ENCODE measurements around the gene NKD2. TPM values are rescaled to one million over a fixed set of nuclear protein-coding genes. Genes with fewer than 3 reads are reported as not detected.

NKD2 gene
- total RNA-seq, 2 experiments from 2014 or later, result 0.38 TPM

DNA sequence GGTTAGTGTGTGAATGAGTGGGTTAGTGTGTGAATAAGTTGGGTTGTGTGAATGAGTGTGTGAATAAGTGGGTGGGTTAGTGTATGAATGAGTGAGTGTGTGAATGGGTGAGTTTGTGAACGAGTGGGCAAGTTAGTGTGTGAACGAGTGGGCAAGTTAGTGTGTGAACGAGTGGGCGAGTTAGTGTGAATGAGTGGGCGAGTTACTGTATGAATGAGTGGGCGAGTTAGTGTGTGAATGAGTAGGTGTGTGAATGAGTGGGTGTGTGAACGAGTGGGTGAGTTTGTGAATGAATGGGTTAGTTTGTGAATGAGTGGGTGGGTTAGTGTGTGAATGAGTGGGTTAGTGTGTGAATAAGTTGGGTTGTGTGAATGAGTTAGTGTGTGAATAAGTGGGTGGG is 34.7 kb downstream of the NKD2 start:
- CTCF ChIA-PET (ENCODE audit: unreplicated experiment), result no interaction called here
- intact Hi-C loops (cut with micrococcal nuclease; ENCODE audit: unreplicated experiment), result no loop called here
- no TSS peak for BruUV-seq (replicated peaks)

DNA sequence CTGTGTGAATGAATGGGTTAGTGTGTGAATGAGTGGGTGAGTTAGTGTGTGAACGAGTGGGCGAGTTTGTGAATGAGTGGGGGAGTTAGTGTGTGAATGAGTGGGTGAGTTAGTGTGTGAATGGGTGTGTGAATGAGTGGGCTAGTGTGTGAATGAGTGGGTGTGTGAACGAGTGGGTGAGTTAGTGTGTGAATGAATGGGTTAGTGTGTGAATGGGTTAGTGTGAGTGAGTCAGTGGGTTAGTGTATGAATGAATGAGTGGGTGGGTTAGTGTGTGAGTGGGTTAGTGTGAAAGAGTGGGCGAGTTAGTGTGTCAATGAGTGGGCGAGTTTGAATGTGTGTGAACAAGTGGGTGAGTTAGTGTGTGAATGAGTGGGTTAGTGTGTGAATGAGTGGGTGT is 35.5 kb downstream of the NKD2 start:
- intact Hi-C loops (cut with micrococcal nuclease; ENCODE audit: unreplicated experiment), result no loop called here
- H3K36me3 ChIP-seq (ENCODE audit: insufficient read depth, low read length), result no peaks in the 10 kb centered on the region
- CTCF ChIA-PET (ENCODE audit: unreplicated experiment), result no interaction called here
- no peaks in the 10 kb centered on the region for H3K9me3 ChIP-seq (ENCODE audit: low read length)
- H4K20me1 ChIP-seq (ENCODE audit: insufficient read depth, low read length), result no peaks in the 10 kb centered on the region
- H3K4me1 ChIP-seq (ENCODE audit: insufficient read depth, low read length, poor library complexity, severe bottlenecking), result no peaks in the 10 kb centered on the region
- H3K9me2 ChIP-seq (ENCODE audit: insufficient read depth, low read length), result no peaks in the 10 kb centered on the region
- POLR2A ChIA-PET, result no interaction called here
- TF ChIP-seq, protein P1, sequence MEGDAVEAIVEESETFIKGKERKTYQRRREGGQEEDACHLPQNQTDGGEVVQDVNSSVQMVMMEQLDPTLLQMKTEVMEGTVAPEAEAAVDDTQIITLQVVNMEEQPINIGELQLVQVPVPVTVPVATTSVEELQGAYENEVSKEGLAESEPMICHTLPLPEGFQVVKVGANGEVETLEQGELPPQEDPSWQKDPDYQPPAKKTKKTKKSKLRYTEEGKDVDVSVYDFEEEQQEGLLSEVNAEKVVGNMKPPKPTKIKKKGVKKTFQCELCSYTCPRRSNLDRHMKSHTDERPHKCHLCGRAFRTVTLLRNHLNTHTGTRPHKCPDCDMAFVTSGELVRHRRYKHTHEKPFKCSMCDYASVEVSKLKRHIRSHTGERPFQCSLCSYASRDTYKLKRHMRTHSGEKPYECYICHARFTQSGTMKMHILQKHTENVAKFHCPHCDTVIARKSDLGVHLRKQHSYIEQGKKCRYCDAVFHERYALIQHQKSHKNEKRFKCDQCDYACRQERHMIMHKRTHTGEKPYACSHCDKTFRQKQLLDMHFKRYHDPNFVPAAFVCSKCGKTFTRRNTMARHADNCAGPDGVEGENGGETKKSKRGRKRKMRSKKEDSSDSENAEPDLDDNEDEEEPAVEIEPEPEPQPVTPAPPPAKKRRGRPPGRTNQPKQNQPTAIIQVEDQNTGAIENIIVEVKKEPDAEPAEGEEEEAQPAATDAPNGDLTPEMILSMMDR (conservative IDR thresholded peaks at IDR 0.05; ENCODE audit: low read length), result no peak
- no peak for TF ChIP-seq EZH2phosphoT487 (IDR thresholded peaks at IDR 0.05; ENCODE audit: borderline replicate concordance, low read depth, low read length)
- H3K4me3 ChIP-seq (ENCODE audit: low read depth, low read length, poor library complexity, severe bottlenecking), result no peak overlapping the region
- H3K79me2 ChIP-seq (ENCODE audit: insufficient read depth, low read depth, low read length), result no peaks in the 10 kb centered on the region
- no TSS peak for BruUV-seq (replicated peaks)
- no peak for DNase-seq (ENCODE audit: low spot score)
- no peak overlapping the region for H3K27ac ChIP-seq (ENCODE audit: low read depth, low read length, poor library complexity, severe bottlenecking)
- H2AFZ ChIP-seq (ENCODE audit: low read length), result no peak overlapping the region
- H3K4me2 ChIP-seq (ENCODE audit: low read length), result no peak overlapping the region

More for the DNA sequence above, 34.7 kb downstream of the NKD2 start:
- POLR2A ChIA-PET, result no interaction called here
- Histone ChIP-seq H3K36me3 (ENCODE audit: insufficient read depth, low read length) (no peaks in the 10 kb centered on the region), H3K9me3 (ENCODE audit: low read length) (no peaks in the 10 kb centered on the region), H3K79me2 (ENCODE audit: insufficient read depth, low read depth, low read length) (no peaks in the 10 kb centered on the region), H2AFZ (ENCODE audit: low read length) (no peak overlapping the region), H3K4me3 (ENCODE audit: low read depth, low read length, poor library complexity, severe bottlenecking) (no peak overlapping the region), H3K4me2 (ENCODE audit: low read length) (no peak overlapping the region), H4K20me1 (ENCODE audit: insufficient read depth, low read length) (no peaks in the 10 kb centered on the region), H3K27ac (ENCODE audit: low read depth, low read length, poor library complexity, severe bottlenecking) (no peak overlapping the region), H3K9me2 (ENCODE audit: insufficient read depth, low read length) (no peaks in the 10 kb centered on the region), H3K4me1 (ENCODE audit: insufficient read depth, low read length, poor library complexity, severe bottlenecking) (no peaks in the 10 kb centered on the region)
- TF ChIP-seq, protein P1 (conservative IDR thresholded peaks at IDR 0.05; ENCODE audit: low read length), result no peak
- no peak for TF ChIP-seq EZH2phosphoT487 (IDR thresholded peaks at IDR 0.05; ENCODE audit: borderline replicate concordance, low read depth, low read length)
- no peak for DNase-seq (ENCODE audit: low spot score)

DNA sequence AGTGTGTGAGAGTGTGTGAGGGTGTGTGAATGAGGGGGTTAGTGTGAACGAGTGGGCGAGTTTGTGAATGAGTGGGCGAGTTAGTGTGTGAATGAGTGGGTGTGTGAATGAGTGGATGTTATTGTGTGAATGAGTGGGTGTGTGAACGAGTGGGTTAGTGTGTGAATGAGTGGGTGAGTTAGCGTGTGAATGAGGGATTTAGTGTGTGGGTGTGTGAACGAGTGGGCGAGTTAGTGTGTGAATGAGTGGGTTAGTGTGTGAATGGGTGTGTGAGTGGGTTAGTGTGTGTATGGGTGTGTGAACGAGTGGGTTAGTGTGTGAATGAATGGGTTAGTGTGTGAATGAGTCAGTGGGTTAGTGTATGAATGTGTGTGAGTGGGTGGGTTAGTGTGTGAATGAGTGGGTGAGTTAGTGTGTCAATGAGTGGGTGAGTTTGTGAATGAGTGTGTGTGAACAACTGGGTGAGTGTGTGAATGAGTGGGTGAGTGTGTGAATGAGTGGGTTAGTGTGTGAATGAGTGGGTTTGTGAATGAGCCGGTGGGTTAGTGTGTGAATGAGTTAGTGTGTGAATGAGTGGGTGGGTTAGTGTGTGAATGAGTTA is 37.5 kb downstream of the NKD2 start:
- ChIA-PET CTCF (ENCODE audit: unreplicated experiment) (no interaction called here), POLR2A (no interaction called here)
- H3K4me3 ChIP-seq (ENCODE audit: low read depth, low read length, poor library complexity, severe bottlenecking), result no peak overlapping the region
- H3K4me1 ChIP-seq (ENCODE audit: insufficient read depth, low read length, poor library complexity, severe bottlenecking), result no peaks in the 10 kb centered on the region
- TF ChIP-seq EZH2phosphoT487 (IDR thresholded peaks at IDR 0.05; ENCODE audit: borderline replicate concordance, low read depth, low read length), result no peak
- TF ChIP-seq, protein P1 (conservative IDR thresholded peaks at IDR 0.05; ENCODE audit: low read length), result no peak
- no peak overlapping the region for H2AFZ ChIP-seq (ENCODE audit: low read length)
- intact Hi-C loops (cut with micrococcal nuclease; ENCODE audit: unreplicated experiment), result no loop called here
- H3K79me2 ChIP-seq (ENCODE audit: insufficient read depth, low read depth, low read length), result no peaks in the 10 kb centered on the region
- no peaks in the 10 kb centered on the region for H3K9me3 ChIP-seq (ENCODE audit: low read length)
- no peak overlapping the region for H3K27ac ChIP-seq (ENCODE audit: low read depth, low read length, poor library complexity, severe bottlenecking)
- H4K20me1 ChIP-seq (ENCODE audit: insufficient read depth, low read length), result no peaks in the 10 kb centered on the region
- H3K9me2 ChIP-seq (ENCODE audit: insufficient read depth, low read length), result no peaks in the 10 kb centered on the region
- no peak for DNase-seq (ENCODE audit: low spot score)
- H3K4me2 ChIP-seq (ENCODE audit: low read length), result no peak overlapping the region
- no TSS peak for BruUV-seq (replicated peaks)
- H3K36me3 ChIP-seq (ENCODE audit: insufficient read depth, low read length), result no peaks in the 10 kb centered on the region

Measured in OCI-LY7 (cell line).